K562 (cell line): ENCODE data around the gene ATRAID. TPM values are rescaled to one million over a fixed set of nuclear protein-coding genes. Genes with fewer than 3 reads are reported as not detected.

ENCODE experiments used
- ATAC-seq: fragments of 200-7000 bp; cut with Tn5 transposase; 3 replicates; pipeline ENCODE4 v1.9.1; 2020; ENCODE audit warnings: moderate library complexity
- BruUV-seq: library from RNA; stranded (reverse); fragments of 400-500 nt; replicated peaks from 2 replicates; lab custom pipeline; 2021; lab: Mats Ljungman, UMichigan
- CTCF ChIA-PET: fragments of 300-600 bp; formaldehyde crosslinking; extraction: SDS; loops from one replicate; lab custom pipeline; 2021; ENCODE audit warnings: low intra/inter-chr PET ratio; lab: Yijun Ruan, JAX
- POLR2A ChIA-PET: fragments of 300-600, 350-650 bp; sonication (Branson Sonifier 250); formaldehyde crosslinking; extraction: SDS; loops from one replicate; lab custom pipeline; 2021; ENCODE audit warnings: antibody characterized with exemption, inconsistent platforms; lab: Yijun Ruan, JAX
- DNase-seq, 4 experiments: peaks; one replicate each; pipeline versions ENCODE4 v3.0.0 to v3.0.0-alpha.2; 2011 to 2018; ENCODE audit warnings: low spot score in 3 of 4, mixed read lengths in 3 of 4; ENCODE audit errors: extremely low read depth in 1 of 4
- FAIRE-seq: peaks from 2 replicates; lab custom pipeline; 2011; peaks lifted over from hg19 to GRCh38; lab: Jason Lieb, UNC
- H2AFZ ChIP-seq: 2 replicates; pipeline ENCODE4 v1.6.0; 2011; ENCODE audit warnings: low read depth, low read length, control low read depth, inconsistent platforms
- H3K27ac ChIP-seq: fragments of 200-600 bp; 3 replicates; pipeline ENCODE4 v1.8.0; 2011; ENCODE audit warnings: low read depth, mild to moderate bottlenecking, control low read depth, inconsistent platforms, low read length, moderate library complexity, mixed read lengths; ENCODE audit errors: extremely low read depth
- H3K27me3 ChIP-seq, 2 experiments: fragments of 300-600 bp in 1 of 2; 2 replicates in 1 of 2; 3 replicates in 1 of 2; pipeline versions ENCODE4 v1.6.0 to v1.8.0; 2011; ENCODE audit warnings: inconsistent platforms in 2 of 2, low read length in 2 of 2, mild to moderate bottlenecking in 1 of 2, mixed read lengths in 1 of 2, moderate library complexity in 1 of 2; ENCODE audit not compliant: control insufficient read depth in 2 of 2, insufficient read depth in 2 of 2
- H3K36me3 ChIP-seq: fragments of 300-600 bp; 3 replicates; pipeline ENCODE4 v1.8.0; 2011; ENCODE audit warnings: mild to moderate bottlenecking, low read length, inconsistent platforms; ENCODE audit not compliant: control insufficient read depth, insufficient read depth
- H3K4me1 ChIP-seq, 2 experiments: fragments of 200-600 bp in 1 of 2; replicated peaks in 1 of 2; 2 replicates in 1 of 2; 3 replicates in 1 of 2; pipeline versions ENCODE4 v1.5.1 to v1.8.0; 2011; ENCODE audit warnings: inconsistent platforms in 2 of 2, low read length in 2 of 2, mild to moderate bottlenecking in 1 of 2, mixed read lengths in 1 of 2, moderate library complexity in 1 of 2; ENCODE audit not compliant: control insufficient read depth in 2 of 2, insufficient read depth in 2 of 2
- H3K4me2 ChIP-seq: 2 replicates; pipeline ENCODE4 v1.6.1; 2011; ENCODE audit warnings: low read length, control low read depth, inconsistent platforms, mixed read lengths; ENCODE audit not compliant: insufficient read depth
- H3K4me3 ChIP-seq: fragments of 200-600 bp; sonication (generic), shearing (Covaris generic); 2 replicates; pipeline ENCODE4 v1.5.1; 2016; ENCODE audit warnings: control low read depth, inconsistent platforms
- H3K79me2 ChIP-seq: fragments of 200-600 bp; 3 replicates; pipeline ENCODE4 v1.8.0; 2011; ENCODE audit warnings: low read length, inconsistent platforms; ENCODE audit not compliant: control insufficient read depth, insufficient read depth
- H3K9ac ChIP-seq, 2 experiments: 2 replicates each; pipeline versions ENCODE4 v1.6.0 to v1.6.1; 2011; ENCODE audit warnings: low read depth in 2 of 2, low read length in 2 of 2, control low read depth in 1 of 2, inconsistent platforms in 1 of 2, mild to moderate bottlenecking in 1 of 2, mixed read lengths in 1 of 2; ENCODE audit not compliant: insufficient read depth in 1 of 2
- H3K9me1 ChIP-seq: one replicate; pipeline ENCODE4 v1.6.0; 2011; ENCODE audit warnings: inconsistent platforms, mild to moderate bottlenecking, low read length, moderate library complexity; ENCODE audit not compliant: control insufficient read depth, insufficient read depth
- H3K9me3 ChIP-seq: replicated peaks from 2 replicates; pipeline ENCODE4 v1.5.1; 2011; ENCODE audit warnings: low read depth, low read length, inconsistent platforms; ENCODE audit not compliant: control insufficient read depth, insufficient read depth
- H4K20me1 ChIP-seq: replicated peaks from 2 replicates; pipeline ENCODE4 v1.6.1; 2011; ENCODE audit warnings: low read length, inconsistent platforms, mixed read lengths; ENCODE audit not compliant: control insufficient read depth, insufficient read depth
- CCNT2 ChIP-seq: IDR thresholded peaks from 2 replicates; pipeline ENCODE4 v1.6.1; 2011; ENCODE audit warnings: borderline replicate concordance, low read depth, mild to moderate bottlenecking, moderate library complexity, mixed read lengths, low read length; ENCODE audit not compliant: insufficient read length; ENCODE audit errors: extremely low read depth
- CLOCK ChIP-seq: fragments of 250-450 bp; sonication (Bioruptor Pico); IDR thresholded peaks from 2 replicates; pipeline ENCODE4 v1.4.0; 2020; ENCODE audit warnings: mild to moderate bottlenecking, moderate library complexity, borderline replicate concordance
- GTF2E2 ChIP-seq: fragments of 200-800 bp; sonication (Bioruptor generic); IDR thresholded peaks from 2 replicates; pipeline ENCODE4 v1.6.1; 2016; ENCODE audit warnings: missing genetic modification characterization, missing compliant biosample characterization
- HNRNPUL1 ChIP-seq: fragments of 200-400 bp; formaldehyde crosslinking; IDR thresholded peaks from 2 replicates; pipeline ENCODE4 v1.6.1; 2017; ENCODE audit warnings: low read length
- NONO ChIP-seq, 2 experiments: fragments of 200-400 bp in 1 of 2; fragments of 450-650 bp in 1 of 2; formaldehyde crosslinking in 1 of 2; IDR thresholded peaks; 2 replicates each; pipeline ENCODE4 v1.6.1; 2017; ENCODE audit warnings: low read depth in 2 of 2, mild to moderate bottlenecking in 2 of 2, moderate library complexity in 2 of 2, low read length in 1 of 2
- POLR2B ChIP-seq: fragments of 450-650 bp; IDR thresholded peaks from 2 replicates; pipeline ENCODE4 v1.6.1; 2018; ENCODE audit warnings: low read depth; ENCODE audit not compliant: partially characterized antibody
- SETDB1 ChIP-seq: IDR thresholded peaks from one replicate; pipeline ENCODE4 v1.6.1; 2012; ENCODE audit warnings: low read length, control low read depth, inconsistent platforms
- TCF3 ChIP-seq: sonication (generic); formaldehyde crosslinking; IDR thresholded peaks from 2 replicates; pipeline ENCODE4 v1.4.0; 2020; ENCODE audit warnings: mild to moderate bottlenecking, missing genetic modification reagents
- TCFL5 ChIP-seq: fragments of 250-450 bp; sonication (Bioruptor Pico); conservative IDR thresholded peaks from 2 replicates; pipeline ENCODE4 v1.6.1; 2021; ENCODE audit warnings: mild to moderate bottlenecking, moderate library complexity, matching md5 sums
- TRIM25 ChIP-seq: fragments of 450-650 bp; IDR thresholded peaks from 2 replicates; pipeline ENCODE4 v1.7.0; 2016; ENCODE audit warnings: borderline replicate concordance
- ZKSCAN1 ChIP-seq: fragments of 150-350 bp; IDR thresholded peaks from 2 replicates; pipeline ENCODE4 v1.6.1; 2016; ENCODE audit warnings: low read depth, low read length
- ZNF146 ChIP-seq: IDR thresholded peaks from one replicate; pipeline ENCODE4 v1.6.1; 2018; ENCODE audit warnings: missing compliant biosample characterization; ENCODE audit not compliant: unreplicated experiment
- ZNF584 ChIP-seq: fragments of 200-800 bp; sonication (Bioruptor generic); IDR thresholded peaks from 2 replicates; pipeline ENCODE4 v1.6.1; 2016; ENCODE audit warnings: low read depth, mild to moderate bottlenecking, missing genetic modification characterization, missing compliant biosample characterization
- ZZZ3 ChIP-seq: fragments of 450-650 bp; IDR thresholded peaks from 2 replicates; pipeline ENCODE4 v1.6.1; 2016; ENCODE audit warnings: antibody characterized with exemption, mild to moderate bottlenecking, moderate library complexity
- WGBS: fragments of 100-300 bp; shearing (Covaris generic); methylation state at CpG from one replicate; pipeline ENCODE4 v1.1.6; 2016; ENCODE audit warnings: low coverage, mixed read lengths; ENCODE audit not compliant: insufficient coverage; ENCODE audit errors: missing lambda C conversion rate; 5-methylcytosine and 5-hydroxymethylcytosine counted together
- in situ Hi-C: fragments of 300-500 bp; cut with MboI; formaldehyde crosslinking; loops from 4 replicates; pipeline ENCODE4 v1.15.0; 2018; ENCODE audit warnings: inconsistent platforms, mixed read lengths
- intact Hi-C: fragments of 100-400 bp; cut with micrococcal nuclease; formaldehyde crosslinking; loops from 2 replicates; pipeline ENCODE4 v1.14.2; 2022
- polyA plus RNA-seq, 8 experiments: library from polyadenylated mRNA; depleted of rRNA in 4 of 8; stranded (reverse) in 5 of 8; unstranded in 3 of 8; fragments of >200 nt; fragmentation: Nextera tagmentation in 2 of 8; fragmentation: Illumina TruSeq in 1 of 8; extraction: Ambion mirVana in 2 of 8; extraction: Trizol in 1 of 8; gene quantifications; 2 replicates each; pipeline versions ENCODE4 v1.2.1 to v1.2.3, GENCODE V29; 2011 to 2014; ENCODE audit warnings: inconsistent platforms in 1 of 8, missing spikeins in 1 of 8
- total RNA-seq, 7 experiments: library from RNA; depleted of rRNA in 6 of 7; stranded (reverse); fragments of >200 nt in 6 of 7; fragmentation: Illumina TruSeq in 2 of 7; extraction: Trizol in 2 of 7; gene quantifications; 2 replicates each; pipeline versions ENCODE4 v1.2.1 to v1.2.3, GENCODE V29; 2011 to 2021; ENCODE audit warnings: low replicate concordance in 1 of 7

The ATRAID gene
- total and polyA plus RNA-seq, 9 of the 15 experiments (the other 6 are each of a cell fraction or from before 2014, with no cell fraction given) = 70.2 to 187 (median 108) TPM

DNA sequence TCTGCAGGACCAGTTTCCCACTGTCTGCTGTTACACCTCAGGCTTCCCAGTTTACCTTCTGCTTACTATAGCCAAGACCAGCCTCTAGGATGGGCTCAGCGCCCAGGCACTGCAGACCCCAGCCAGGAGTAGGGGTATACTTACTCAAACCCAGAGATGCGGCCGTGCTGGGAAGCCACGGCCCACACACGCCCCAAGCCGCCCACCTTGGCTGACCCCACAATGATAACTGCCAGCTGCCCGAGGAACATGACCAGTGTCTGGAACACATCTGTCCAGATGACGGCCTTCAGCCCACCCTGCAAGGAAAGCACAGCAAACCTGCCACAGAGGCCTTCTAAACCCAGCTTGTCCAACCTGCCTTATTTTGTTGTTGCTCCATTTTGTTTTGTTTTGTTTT, 6.6 kb upstream of the ATRAID start:
- FAIRE-seq (no peak), DNase-seq (no peak), ATAC-seq (no peak)
- in situ Hi-C loops = no loop called here
- POLR2A ChIA-PET = no interaction called here
- intact Hi-C loops = no loop called here
- Histone ChIP-seq H3K9me3 (no peaks in the 10 kb centered on the region), H3K27me3 (no peaks in the 10 kb centered on the region), H2AFZ (no peak overlapping the region), H3K9me1 (no peaks in the 10 kb centered on the region), H3K27ac (no peak overlapping the region), H3K4me3 (no peak overlapping the region), H3K4me2 (no peak overlapping the region), H3K9ac (no peak overlapping the region), H4K20me1 (no peaks in the 10 kb centered on the region), H3K4me1 (peaks cover 10 to 16% of the 10 kb centered on the region in 2 experiments; a peak in 4 of 5 replicates), H3K36me3 (peaks cover 95% of the 10 kb centered on the region), H3K79me2 (peaks cover 16% of the 10 kb centered on the region; the same call in 1 of the 3 replicates)
- 88% methylated on average over 8 of the region's 8 CpGs for WGBS
- BruUV-seq = no TSS peak
- CTCF ChIA-PET = no interaction called here
- TF ChIP-seq POLR2B (no peak), TCFL5 (CRISPR knock-in tag) (no peak), NONO (IDR thresholded peaks at IDR 0.05; ENCODE audit: low read depth in 2 of 2, low read length in 1 of 2) (no peak), CCNT2 (no peak), ZKSCAN1 (no peak), ZZZ3 (no peak), CLOCK (CRISPR knock-in tag) (no peak), GTF2E2 (tag) (no peak), TCF3 (CRISPR knock-in tag) (no peak), ZNF584 (CRISPR knock-in tag) (no peak), ZNF146 (no peak), SETDB1 (no peak), TRIM25 (no peak), HNRNPUL1 (no peak)
